Transverse colon (tissue), 4 donors: Measurements from ENCODE around the gene ATP6V0E1. TPM values are rescaled to one million over a fixed set of nuclear protein-coding genes. Genes with fewer than 3 reads are reported as not detected.

Experiments used
- DNase-seq: peaks from one replicate; pipeline ENCODE4 v3.0.0-alpha.2; 2019
- H3K27ac ChIP-seq, 4 donors: fragments of 200-600 bp; sonication (generic); 2 replicates each; pipeline ENCODE4 v1.5.1; 2016 to 2018; ENCODE audit warnings: inconsistent platforms in 4 of 4
- H3K27me3 ChIP-seq: fragments of 200-600 bp; sonication (generic); 2 replicates; pipeline ENCODE4 v1.5.1; 2017; ENCODE audit warnings: inconsistent platforms
- H3K36me3 ChIP-seq, 4 donors: fragments of 200-600 bp; sonication (generic); 2 replicates each; pipeline ENCODE4 v1.5.1; 2017 to 2019; ENCODE audit warnings: inconsistent platforms in 4 of 4
- H3K4me1 ChIP-seq, 4 donors: fragments of 200-600 bp; sonication (generic); 2 replicates each; pipeline ENCODE4 v1.5.1; 2017 to 2020; ENCODE audit warnings: inconsistent platforms in 4 of 4
- H3K4me3 ChIP-seq, 4 donors: fragments of 200-600 bp; sonication (generic); 1 replicate in 1 of 4; 2 replicates in 3 of 4; pipeline versions ENCODE4 v1.5.1 to v1.6.1; 2017 to 2019; ENCODE audit warnings: inconsistent platforms in 4 of 4
- H3K9me3 ChIP-seq, 2 donors: fragments of 200-600 bp; sonication (generic); 2 replicates each; pipeline ENCODE4 v1.5.1; 2017 to 2019; ENCODE audit warnings: inconsistent platforms in 2 of 2
- CTCF ChIP-seq, 5 experiments: fragments of 200-600 bp in 3 of 5; fragments of 450-650 bp in 2 of 5; sonication (generic) in 3 of 5; IDR thresholded peaks; 1 replicate in 2 of 5; 2 replicates in 3 of 5; pipeline ENCODE4 v1.5.1; 2016 to 2017; ENCODE audit warnings: antibody characterized with exemption in 5 of 5, inconsistent platforms in 3 of 5, mild to moderate bottlenecking in 2 of 5, moderate library complexity in 1 of 5
- EP300 ChIP-seq: sonication (generic); formaldehyde crosslinking; IDR thresholded peaks from one replicate; pipeline ENCODE4 v1.6.1; 2017; ENCODE audit warnings: antibody characterized with exemption, low read depth
- POLR2A ChIP-seq: fragments of 450-650 bp; IDR thresholded peaks from one replicate; pipeline ENCODE4 v1.6.1; 2016; ENCODE audit warnings: antibody characterized with exemption, mild to moderate bottlenecking, moderate library complexity
- POLR2AphosphoS5 ChIP-seq, 3 donors: sonication (generic); formaldehyde crosslinking; IDR thresholded peaks; one replicate each; pipeline ENCODE4 v1.6.1; 2016; ENCODE audit warnings: antibody characterized with exemption in 3 of 3
- WGBS, 2 donors: methylation state at CpG; one replicate each; pipeline ENCODE4 v1.1.5; 2018; ENCODE audit warnings: low coverage in 1 of 2; 5-methylcytosine and 5-hydroxymethylcytosine counted together
- in situ Hi-C, 4 donors: fragments of 200-750 bp; cut with MboI; loops; one replicate each; pipeline versions ENCODE4 v1.15.0 to v1.15.1; 2017; ENCODE audit warnings: low sequenced_read_pairs in 3 of 4, low pct_ligation_motif_present in 1 of 4, low pct_unique_long_range_greater_than_20kb in 1 of 4
- intact Hi-C: fragments of 100-400 bp; cut with DNase I; formaldehyde crosslinking; loops from one replicate; pipeline ENCODE4 v1.15.1; 2023; ENCODE audit warnings: low total_unique reads
- total RNA-seq, 4 donors: library from RNA; depleted of rRNA; stranded (reverse); fragments of >200 nt; gene quantifications; one replicate each; pipeline ENCODE4 v1.1.0, GENCODE V29; 2016

The ATP6V0E1 gene
- total RNA-seq, 4 donors from 2014 or later = 60.9 to 212 (median 138) TPM

- H3K4me3 ChIP-seq = no peak overlapping the region
- in situ Hi-C loops = loop anchor here in 3 of 4 donors (25.0 kb wide), 2 partner anchors 456 to 481 kb away; partner anchors contain the start of gene SH3PXD2B (in 2 of the 3)
- WGBS, 2 donors = 75 to 77% methylated on average over 6 to 18 of the region's 18 CpGs
- intact Hi-C loops = no loop called here
- H3K4me1 ChIP-seq = no peaks in the 10 kb centered on the region
- H3K36me3 ChIP-seq = peaks cover 0 to 40% (median 12%) of the 10 kb centered on the region in 4 donors
- no peak for DNase-seq
- TF ChIP-seq CTCF (IDR thresholded peaks at IDR 0.05) = no peak
- no peak for TF ChIP-seq POLR2A
- no peak for TF ChIP-seq EP300
- TF ChIP-seq POLR2AphosphoS5 (IDR thresholded peaks at IDR 0.05) = no peak
- H3K27ac ChIP-seq = no peak overlapping the region
- no peaks in the 10 kb centered on the region for H3K9me3 ChIP-seq
- no peaks in the 10 kb centered on the region for H3K27me3 ChIP-seq
Observed at GRCh38 chr5:172943283-172943841, 40.2 kb upstream of the ATP6V0E1 start.

GRCh38 chr5:172943906-172944305, 39.7 kb upstream of the ATP6V0E1 start:
- in situ Hi-C loops = loop anchor here in 3 of 4 donors (25.0 kb wide), 2 partner anchors 457 to 482 kb away; partner anchors contain the start of gene SH3PXD2B (in 2 of the 3)
- 79 to 85% methylated on average over 7 to 8 of the region's 8 CpGs for WGBS, 2 donors
- Histone ChIP-seq H3K9me3 (no peaks in the 10 kb centered on the region), H3K27ac (no peak overlapping the region), H3K36me3 (peaks cover 0 to 38% (median 12%) of the 10 kb centered on the region in 4 donors), H3K4me1 (no peaks in the 10 kb centered on the region), H3K27me3 (no peaks in the 10 kb centered on the region), H3K4me3 (no peak overlapping the region)
- intact Hi-C loops = no loop called here
- TF ChIP-seq EP300 (no peak), POLR2AphosphoS5 (IDR thresholded peaks at IDR 0.05) (no peak), POLR2A (no peak), CTCF (IDR thresholded peaks at IDR 0.05) (no peak)
- no peak for DNase-seq

- H3K4me3 ChIP-seq = no peak overlapping the region
- WGBS, 2 donors = 86 to 87% methylated on average over 5 to 6 of the region's 6 CpGs
- no peak overlapping the region for H3K27ac ChIP-seq
- no peaks in the 10 kb centered on the region for H3K9me3 ChIP-seq
- no peaks in the 10 kb centered on the region for H3K27me3 ChIP-seq
- no peak for DNase-seq
- H3K4me1 ChIP-seq = no peaks in the 10 kb centered on the region
- intact Hi-C loops (no loop called here), in situ Hi-C loops (loop anchor here in 3 of 4 donors (25.0 kb wide), 2 partner anchors 457 to 482 kb away; partner anchors contain the start of gene SH3PXD2B (in 2 of the 3))
- H3K36me3 ChIP-seq = peaks cover 0 to 30% (median 9%) of the 10 kb centered on the region in 4 donors
- no peak for TF ChIP-seq POLR2A
- no peak for TF ChIP-seq POLR2AphosphoS5 (IDR thresholded peaks at IDR 0.05)
- no peak for TF ChIP-seq CTCF (IDR thresholded peaks at IDR 0.05)
- TF ChIP-seq EP300 = no peak
Observed at GRCh38 chr5:172944741-172945140, 38.8 kb upstream of the ATP6V0E1 start.

GRCh38 chr5:172945151-172945550, 38.4 kb upstream of the ATP6V0E1 start:
- DNase-seq = no peak
- in situ Hi-C loops (loop anchor here in 3 of 4 donors (25.0 kb wide), 2 partner anchors 458 to 483 kb away; partner anchors contain the start of gene SH3PXD2B (in 2 of the 3)), intact Hi-C loops (no loop called here)
- Histone ChIP-seq H3K36me3 (peaks cover 0 to 30% (median 7%) of the 10 kb centered on the region in 4 donors), H3K27me3 (no peaks in the 10 kb centered on the region), H3K27ac (no peak overlapping the region), H3K4me3 (no peak overlapping the region), H3K4me1 (no peaks in the 10 kb centered on the region), H3K9me3 (no peaks in the 10 kb centered on the region)
- WGBS, 2 donors = 97% methylated on average over 6 of the region's 6 CpGs; no CpG with 5 or more reads in 1 of the 2 donors
- TF ChIP-seq POLR2A (no peak), CTCF (IDR thresholded peaks at IDR 0.05) (no peak), POLR2AphosphoS5 (IDR thresholded peaks at IDR 0.05) (no peak), EP300 (no peak)
